ENCODE results near the gene NUAK2.

The NUAK2 gene

DNA sequence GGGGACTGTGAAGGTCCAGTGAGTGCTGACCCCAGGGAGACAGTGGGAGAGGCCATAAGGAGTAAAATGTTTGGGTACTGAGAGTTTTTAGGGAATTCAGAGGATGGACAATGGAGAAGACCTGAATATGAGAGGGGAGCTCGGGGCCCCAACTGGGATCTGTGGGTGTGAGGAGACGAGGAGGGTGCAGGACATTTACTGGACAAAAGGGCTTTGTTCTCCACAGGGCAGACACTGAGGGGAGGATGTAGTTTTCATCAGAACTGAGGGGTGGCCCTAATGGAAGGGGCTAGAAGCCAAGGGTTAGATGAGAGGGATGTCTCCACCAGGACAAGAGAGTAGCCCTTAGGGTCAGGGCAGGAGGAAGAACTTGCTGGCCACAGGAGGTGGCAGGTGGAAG is 63.8 kb downstream of the NUAK2 start:
- no peak for DNase-seq (ENCODE audit: low read depth in 1 of 2, low spot score in 1 of 2)

GRCh38 chr1:205256951-205257625 is 64.5 kb downstream of the NUAK2 start:
- DNase-seq (ENCODE audit: low read depth in 1 of 2, low spot score in 1 of 2), result no peak

DNA sequence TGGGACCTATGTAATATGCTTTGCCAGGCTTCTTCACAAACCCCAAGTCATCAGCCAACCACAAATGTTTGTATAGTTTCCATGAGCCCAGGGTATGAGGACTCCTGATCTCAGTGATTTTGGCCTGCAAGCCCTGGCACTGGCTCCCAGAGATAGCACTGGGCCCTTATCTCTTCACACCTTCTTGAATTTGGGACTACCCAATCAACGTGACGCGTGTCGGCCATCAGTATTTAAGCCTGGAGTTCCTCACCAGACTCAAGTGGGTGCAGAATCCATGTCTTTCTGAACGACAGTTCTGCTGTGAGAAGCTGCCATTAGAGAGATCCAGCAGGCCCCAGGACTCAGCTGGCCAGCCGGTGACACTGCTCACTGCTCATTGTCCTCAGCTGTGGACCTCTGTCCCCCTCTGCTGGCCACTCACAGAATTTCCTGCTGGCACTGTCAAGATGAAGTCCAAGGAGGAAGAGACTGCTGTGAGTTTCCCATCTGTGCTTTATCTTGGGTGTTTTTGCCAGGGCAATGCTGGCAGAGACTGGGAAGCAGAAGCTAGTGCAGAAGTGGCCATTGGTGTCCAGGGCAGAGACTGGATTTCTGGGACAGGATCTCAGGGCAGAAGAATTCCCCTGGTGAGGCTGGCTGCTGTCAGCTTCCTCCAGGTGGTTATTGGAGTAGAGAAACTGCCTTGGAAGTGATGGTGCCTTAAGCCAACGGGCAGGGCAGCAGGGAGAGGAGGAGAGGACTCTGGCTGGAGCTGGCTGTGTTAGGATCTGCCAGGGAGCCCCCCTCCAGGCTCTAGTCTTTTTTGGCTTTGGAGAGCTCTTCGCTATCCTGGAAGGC is 65.4 kb downstream of the NUAK2 start:
- DNase-seq (ENCODE audit: low read depth in 1 of 2, low spot score in 1 of 2), result peak; percentile 74
